Measurements from ENCODE around the gene PLEKHA4. TPM values are rescaled to one million over a fixed set of nuclear protein-coding genes. Genes with fewer than 3 reads are reported as not detected.

PLEKHA4 gene
- total and polyA plus RNA-seq, 9 of the 15 experiments (the other 6 are each of a cell fraction or from before 2014, with no cell fraction given) = 0.07 to 30.8 (median 11.4) TPM

- TF ChIP-seq ZNF449 (CRISPR knock-in tag; IDR thresholded peaks at IDR 0.05) (no peak), RBBP5 (IDR thresholded peaks at IDR 0.05; ENCODE audit: borderline replicate concordance, insufficient read depth, low read length, poor library complexity, severe bottlenecking) (no peak), ATF2 (CRISPR knock-in tag; IDR thresholded peaks at IDR 0.05) (no peak), ZNF444 (CRISPR knock-in tag; IDR thresholded peaks at IDR 0.05) (no peak), CGGBP1 (CRISPR knock-in tag; IDR thresholded peaks at IDR 0.05) (no peak), STAT5A (IDR thresholded peaks at IDR 0.05; ENCODE audit: borderline replicate concordance, low read length) (no peak), KDM2B (CRISPR knock-in tag; IDR thresholded peaks at IDR 0.05) (no peak), BRD9 (IDR thresholded peaks at IDR 0.05; ENCODE audit: low read depth, partially characterized antibody) (peak; percentile 27), CBX5 (IDR thresholded peaks at IDR 0.05; ENCODE audit: borderline replicate concordance, low read depth) (no peak), ZNF395 (CRISPR knock-in tag; IDR thresholded peaks at IDR 0.05) (0 out of 2 replicates have a peak, but pooled peaks have one; percentile 13), RBM15 (IDR thresholded peaks at IDR 0.05; ENCODE audit: insufficient read depth, low read length) (no peak), ZNF282 (CRISPR knock-in tag; IDR thresholded peaks at IDR 0.05) (no peak), CREBBP (IDR thresholded peaks at IDR 0.05; ENCODE audit: low read depth, low read length) (no peak)
- TF ChIP-seq, protein P1, sequence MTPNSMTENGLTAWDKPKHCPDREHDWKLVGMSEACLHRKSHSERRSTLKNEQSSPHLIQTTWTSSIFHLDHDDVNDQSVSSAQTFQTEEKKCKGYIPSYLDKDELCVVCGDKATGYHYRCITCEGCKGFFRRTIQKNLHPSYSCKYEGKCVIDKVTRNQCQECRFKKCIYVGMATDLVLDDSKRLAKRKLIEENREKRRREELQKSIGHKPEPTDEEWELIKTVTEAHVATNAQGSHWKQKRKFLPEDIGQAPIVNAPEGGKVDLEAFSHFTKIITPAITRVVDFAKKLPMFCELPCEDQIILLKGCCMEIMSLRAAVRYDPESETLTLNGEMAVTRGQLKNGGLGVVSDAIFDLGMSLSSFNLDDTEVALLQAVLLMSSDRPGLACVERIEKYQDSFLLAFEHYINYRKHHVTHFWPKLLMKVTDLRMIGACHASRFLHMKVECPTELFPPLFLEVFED (CRISPR knock-in tag; conservative IDR thresholded peaks at IDR 0.05) = no peak; the same call in 1 of the 2 replicates
- TF ChIP-seq, protein P2, sequence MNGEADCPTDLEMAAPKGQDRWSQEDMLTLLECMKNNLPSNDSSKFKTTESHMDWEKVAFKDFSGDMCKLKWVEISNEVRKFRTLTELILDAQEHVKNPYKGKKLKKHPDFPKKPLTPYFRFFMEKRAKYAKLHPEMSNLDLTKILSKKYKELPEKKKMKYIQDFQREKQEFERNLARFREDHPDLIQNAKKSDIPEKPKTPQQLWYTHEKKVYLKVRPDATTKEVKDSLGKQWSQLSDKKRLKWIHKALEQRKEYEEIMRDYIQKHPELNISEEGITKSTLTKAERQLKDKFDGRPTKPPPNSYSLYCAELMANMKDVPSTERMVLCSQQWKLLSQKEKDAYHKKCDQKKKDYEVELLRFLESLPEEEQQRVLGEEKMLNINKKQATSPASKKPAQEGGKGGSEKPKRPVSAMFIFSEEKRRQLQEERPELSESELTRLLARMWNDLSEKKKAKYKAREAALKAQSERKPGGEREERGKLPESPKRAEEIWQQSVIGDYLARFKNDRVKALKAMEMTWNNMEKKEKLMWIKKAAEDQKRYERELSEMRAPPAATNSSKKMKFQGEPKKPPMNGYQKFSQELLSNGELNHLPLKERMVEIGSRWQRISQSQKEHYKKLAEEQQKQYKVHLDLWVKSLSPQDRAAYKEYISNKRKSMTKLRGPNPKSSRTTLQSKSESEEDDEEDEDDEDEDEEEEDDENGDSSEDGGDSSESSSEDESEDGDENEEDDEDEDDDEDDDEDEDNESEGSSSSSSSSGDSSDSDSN (IDR thresholded peaks at IDR 0.05; ENCODE audit: borderline replicate concordance in 1 of 2, low read depth in 2 of 2, low read length in 2 of 2) = no peak
- TF ChIP-seq, protein P3, sequence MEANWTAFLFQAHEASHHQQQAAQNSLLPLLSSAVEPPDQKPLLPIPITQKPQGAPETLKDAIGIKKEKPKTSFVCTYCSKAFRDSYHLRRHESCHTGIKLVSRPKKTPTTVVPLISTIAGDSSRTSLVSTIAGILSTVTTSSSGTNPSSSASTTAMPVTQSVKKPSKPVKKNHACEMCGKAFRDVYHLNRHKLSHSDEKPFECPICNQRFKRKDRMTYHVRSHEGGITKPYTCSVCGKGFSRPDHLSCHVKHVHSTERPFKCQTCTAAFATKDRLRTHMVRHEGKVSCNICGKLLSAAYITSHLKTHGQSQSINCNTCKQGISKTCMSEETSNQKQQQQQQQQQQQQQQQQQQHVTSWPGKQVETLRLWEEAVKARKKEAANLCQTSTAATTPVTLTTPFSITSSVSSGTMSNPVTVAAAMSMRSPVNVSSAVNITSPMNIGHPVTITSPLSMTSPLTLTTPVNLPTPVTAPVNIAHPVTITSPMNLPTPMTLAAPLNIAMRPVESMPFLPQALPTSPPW (CRISPR knock-in tag; IDR thresholded peaks at IDR 0.05) = no peak; the same call in 1 of the 2 replicates
Measured at GRCh38 chr19:48872884-48873475, 4.6 kb upstream of the PLEKHA4 start (continued).
